ENCODE results near the gene MMP23B. TPM values are rescaled to one million over a fixed set of nuclear protein-coding genes. Genes with fewer than 3 reads are reported as not detected.

The MMP23B gene
- total RNA-seq, 2 donors from 2014 or later: 36.1 to 78.5 TPM

- intact Hi-C loops (cut with DNase I): no loop called here
- no peak for DNase-seq (ENCODE audit: low spot score)
Measured at GRCh38 chr1:1601564-1602303, 30.2 kb upstream of the MMP23B start.

GRCh38 chr1:1602304-1602967 lies 29.5 kb upstream of the MMP23B start:
- intact Hi-C loops (cut with DNase I): no loop called here
- DNase-seq (ENCODE audit: low spot score): no peak

- no peak for DNase-seq (ENCODE audit: low spot score)
- intact Hi-C loops (cut with DNase I): no loop called here
Measured at GRCh38 chr1:1602968-1603506, 28.9 kb upstream of the MMP23B start.

- intact Hi-C loops (cut with DNase I): no loop called here
- DNase-seq (ENCODE audit: low spot score): peak; percentile 80
Measured at GRCh38 chr1:1603671-1604373, 28.2 kb upstream of the MMP23B start.

GRCh38 chr1:1604374-1605033 lies 27.5 kb upstream of the MMP23B start:
- DNase-seq (ENCODE audit: low spot score): no peak
- intact Hi-C loops (cut with DNase I): no loop called here

GRCh38 chr1:1605034-1605591 lies 26.9 kb upstream of the MMP23B start:
- intact Hi-C loops (cut with DNase I): no loop called here
- no peak for DNase-seq (ENCODE audit: low spot score)

- DNase-seq (ENCODE audit: low spot score): no peak
- intact Hi-C loops (cut with DNase I): no loop called here
Measured at GRCh38 chr1:1605724-1606123, 26.2 kb upstream of the MMP23B start.

- no peak for DNase-seq (ENCODE audit: low spot score)
- intact Hi-C loops (cut with DNase I): no loop called here
Measured at GRCh38 chr1:1606232-1606631, 25.7 kb upstream of the MMP23B start.

- DNase-seq (ENCODE audit: low spot score): no peak
- intact Hi-C loops (cut with DNase I): no loop called here
Measured at GRCh38 chr1:1609822-1610485, 22.0 kb upstream of the MMP23B start.

GRCh38 chr1:1610796-1611195 lies 21.2 kb upstream of the MMP23B start:
- intact Hi-C loops (cut with DNase I): no loop called here
- no peak for DNase-seq (ENCODE audit: low spot score)

- intact Hi-C loops (cut with DNase I): no loop called here
- no peak for DNase-seq (ENCODE audit: low spot score)
Measured at GRCh38 chr1:1612104-1612400, 19.9 kb upstream of the MMP23B start.

- intact Hi-C loops (cut with DNase I): no loop called here
- DNase-seq (ENCODE audit: low spot score): no peak
Measured at GRCh38 chr1:1613509-1614082, 18.4 kb upstream of the MMP23B start.

GRCh38 chr1:1614204-1614953 lies 17.6 kb upstream of the MMP23B start:
- peak; percentile 90 for DNase-seq (ENCODE audit: low spot score)
- intact Hi-C loops (cut with DNase I): no loop called here

- DNase-seq (ENCODE audit: low spot score): no peak
- intact Hi-C loops (cut with DNase I): no loop called here
Measured at GRCh38 chr1:1614954-1615255, 17.1 kb upstream of the MMP23B start.

GRCh38 chr1:1615256-1616044 lies 16.5 kb upstream of the MMP23B start, which contains the start of gene MIB2:
TSS of gene MIB2 (plus strand) at chr1:1615500. CDS start at chr1:1623453, 7,953 bp downstream.
- intact Hi-C loops (cut with DNase I): no loop called here
- DNase-seq (ENCODE audit: low spot score): peak; percentile 99

GRCh38 chr1:1616045-1616790 lies 15.8 kb upstream of the MMP23B start:
- intact Hi-C loops (cut with DNase I): no loop called here

GRCh38 chr1:1616838-1617237 lies 15.1 kb upstream of the MMP23B start:
- intact Hi-C loops (cut with DNase I): no loop called here

More at GRCh38 chr1:1616045-1616790, 15.8 kb upstream of the MMP23B start:
- peak; percentile 87 for DNase-seq (ENCODE audit: low spot score)

More at GRCh38 chr1:1616838-1617237, 15.1 kb upstream of the MMP23B start:
- DNase-seq (ENCODE audit: low spot score): peak; percentile 84
